SK-N-SH treated with all-trans-retinoic acid at 6 μM for 48 hours (cell line): ENCODE measurements around the gene PSMD12.

Experiments used
- GLIS3 ChIP-seq: fragments of 250-450 bp; sonication (Bioruptor Pico); IDR thresholded peaks from 2 replicates; pipeline ENCODE4 v1.5.0; 2020; ENCODE audit warnings: mild to moderate bottlenecking, moderate library complexity
- RARB ChIP-seq: fragments of 250-450 bp; sonication (Bioruptor Pico); IDR thresholded peaks from 2 replicates; pipeline ENCODE4 v1.8.0; 2021; ENCODE audit warnings: mild to moderate bottlenecking, moderate library complexity
- TF ChIP-seq, protein P1 (sequence below): fragments of 250-450 bp; sonication (Bioruptor Pico); IDR thresholded peaks from 2 replicates; pipeline ENCODE4 v1.8.0; 2020; ENCODE audit warnings: mild to moderate bottlenecking, moderate library complexity, borderline replicate concordance
- TF ChIP-seq, protein P2 (sequence below): fragments of 250-450 bp; sonication (Bioruptor Pico); IDR thresholded peaks from 2 replicates; pipeline ENCODE4 v1.8.0; 2021; ENCODE audit warnings: low read depth, mild to moderate bottlenecking, moderate library complexity, borderline replicate concordance
- TF ChIP-seq, protein P3 (sequence below): fragments of 250-450 bp; sonication (Bioruptor Pico); IDR thresholded peaks from 2 replicates; pipeline ENCODE4 v1.5.0; 2020; ENCODE audit warnings: mild to moderate bottlenecking, moderate library complexity
- TF ChIP-seq, protein P4 (sequence below): fragments of 250-450 bp; sonication (Bioruptor Pico); IDR thresholded peaks from 2 replicates; pipeline ENCODE4 v1.5.1; 2021; ENCODE audit warnings: mild to moderate bottlenecking, moderate library complexity

DNA sequence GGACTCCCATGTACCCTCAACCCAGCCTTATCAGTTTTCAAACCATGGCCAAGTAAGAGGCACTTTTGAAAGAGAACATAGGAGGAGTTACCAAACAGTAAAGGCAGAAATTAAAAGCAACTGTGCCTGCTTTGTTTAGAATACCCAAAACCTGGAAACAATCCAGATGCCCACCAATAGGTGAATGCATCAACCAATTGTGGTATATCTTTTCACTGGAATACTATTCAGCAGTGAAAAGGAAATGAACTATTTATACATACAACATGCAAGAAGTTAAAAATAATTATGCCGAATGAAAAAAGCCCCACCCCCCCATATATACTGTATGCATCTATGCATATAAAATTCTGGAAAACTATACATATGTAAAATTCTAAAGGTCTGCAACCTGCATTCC lies 47.8 kb upstream of the PSMD12 start:
- TF ChIP-seq GLIS3 (no peak), RARB (no peak)
- TF ChIP-seq, protein P1, sequence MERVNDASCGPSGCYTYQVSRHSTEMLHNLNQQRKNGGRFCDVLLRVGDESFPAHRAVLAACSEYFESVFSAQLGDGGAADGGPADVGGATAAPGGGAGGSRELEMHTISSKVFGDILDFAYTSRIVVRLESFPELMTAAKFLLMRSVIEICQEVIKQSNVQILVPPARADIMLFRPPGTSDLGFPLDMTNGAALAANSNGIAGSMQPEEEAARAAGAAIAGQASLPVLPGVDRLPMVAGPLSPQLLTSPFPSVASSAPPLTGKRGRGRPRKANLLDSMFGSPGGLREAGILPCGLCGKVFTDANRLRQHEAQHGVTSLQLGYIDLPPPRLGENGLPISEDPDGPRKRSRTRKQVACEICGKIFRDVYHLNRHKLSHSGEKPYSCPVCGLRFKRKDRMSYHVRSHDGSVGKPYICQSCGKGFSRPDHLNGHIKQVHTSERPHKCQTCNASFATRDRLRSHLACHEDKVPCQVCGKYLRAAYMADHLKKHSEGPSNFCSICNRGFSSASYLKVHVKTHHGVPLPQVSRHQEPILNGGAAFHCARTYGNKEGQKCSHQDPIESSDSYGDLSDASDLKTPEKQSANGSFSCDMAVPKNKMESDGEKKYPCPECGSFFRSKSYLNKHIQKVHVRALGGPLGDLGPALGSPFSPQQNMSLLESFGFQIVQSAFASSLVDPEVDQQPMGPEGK = no peak
- TF ChIP-seq, protein P2, sequence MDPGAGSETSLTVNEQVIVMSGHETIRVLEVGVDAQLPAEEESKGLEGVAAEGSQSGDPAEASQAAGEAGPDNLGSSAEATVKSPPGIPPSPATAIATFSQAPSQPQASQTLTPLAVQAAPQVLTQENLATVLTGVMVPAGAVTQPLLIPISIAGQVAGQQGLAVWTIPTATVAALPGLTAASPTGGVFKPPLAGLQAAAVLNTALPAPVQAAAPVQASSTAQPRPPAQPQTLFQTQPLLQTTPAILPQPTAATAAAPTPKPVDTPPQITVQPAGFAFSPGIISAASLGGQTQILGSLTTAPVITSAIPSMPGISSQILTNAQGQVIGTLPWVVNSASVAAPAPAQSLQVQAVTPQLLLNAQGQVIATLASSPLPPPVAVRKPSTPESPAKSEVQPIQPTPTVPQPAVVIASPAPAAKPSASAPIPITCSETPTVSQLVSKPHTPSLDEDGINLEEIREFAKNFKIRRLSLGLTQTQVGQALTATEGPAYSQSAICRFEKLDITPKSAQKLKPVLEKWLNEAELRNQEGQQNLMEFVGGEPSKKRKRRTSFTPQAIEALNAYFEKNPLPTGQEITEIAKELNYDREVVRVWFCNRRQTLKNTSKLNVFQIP (CRISPR knock-in tag) = no peak
- TF ChIP-seq, protein P3, sequence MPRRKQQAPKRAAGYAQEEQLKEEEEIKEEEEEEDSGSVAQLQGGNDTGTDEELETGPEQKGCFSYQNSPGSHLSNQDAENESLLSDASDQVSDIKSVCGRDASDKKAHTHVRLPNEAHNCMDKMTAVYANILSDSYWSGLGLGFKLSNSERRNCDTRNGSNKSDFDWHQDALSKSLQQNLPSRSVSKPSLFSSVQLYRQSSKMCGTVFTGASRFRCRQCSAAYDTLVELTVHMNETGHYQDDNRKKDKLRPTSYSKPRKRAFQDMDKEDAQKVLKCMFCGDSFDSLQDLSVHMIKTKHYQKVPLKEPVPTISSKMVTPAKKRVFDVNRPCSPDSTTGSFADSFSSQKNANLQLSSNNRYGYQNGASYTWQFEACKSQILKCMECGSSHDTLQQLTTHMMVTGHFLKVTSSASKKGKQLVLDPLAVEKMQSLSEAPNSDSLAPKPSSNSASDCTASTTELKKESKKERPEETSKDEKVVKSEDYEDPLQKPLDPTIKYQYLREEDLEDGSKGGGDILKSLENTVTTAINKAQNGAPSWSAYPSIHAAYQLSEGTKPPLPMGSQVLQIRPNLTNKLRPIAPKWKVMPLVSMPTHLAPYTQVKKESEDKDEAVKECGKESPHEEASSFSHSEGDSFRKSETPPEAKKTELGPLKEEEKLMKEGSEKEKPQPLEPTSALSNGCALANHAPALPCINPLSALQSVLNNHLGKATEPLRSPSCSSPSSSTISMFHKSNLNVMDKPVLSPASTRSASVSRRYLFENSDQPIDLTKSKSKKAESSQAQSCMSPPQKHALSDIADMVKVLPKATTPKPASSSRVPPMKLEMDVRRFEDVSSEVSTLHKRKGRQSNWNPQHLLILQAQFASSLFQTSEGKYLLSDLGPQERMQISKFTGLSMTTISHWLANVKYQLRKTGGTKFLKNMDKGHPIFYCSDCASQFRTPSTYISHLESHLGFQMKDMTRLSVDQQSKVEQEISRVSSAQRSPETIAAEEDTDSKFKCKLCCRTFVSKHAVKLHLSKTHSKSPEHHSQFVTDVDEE (CRISPR knock-in tag) = no peak
- TF ChIP-seq, protein P4, sequence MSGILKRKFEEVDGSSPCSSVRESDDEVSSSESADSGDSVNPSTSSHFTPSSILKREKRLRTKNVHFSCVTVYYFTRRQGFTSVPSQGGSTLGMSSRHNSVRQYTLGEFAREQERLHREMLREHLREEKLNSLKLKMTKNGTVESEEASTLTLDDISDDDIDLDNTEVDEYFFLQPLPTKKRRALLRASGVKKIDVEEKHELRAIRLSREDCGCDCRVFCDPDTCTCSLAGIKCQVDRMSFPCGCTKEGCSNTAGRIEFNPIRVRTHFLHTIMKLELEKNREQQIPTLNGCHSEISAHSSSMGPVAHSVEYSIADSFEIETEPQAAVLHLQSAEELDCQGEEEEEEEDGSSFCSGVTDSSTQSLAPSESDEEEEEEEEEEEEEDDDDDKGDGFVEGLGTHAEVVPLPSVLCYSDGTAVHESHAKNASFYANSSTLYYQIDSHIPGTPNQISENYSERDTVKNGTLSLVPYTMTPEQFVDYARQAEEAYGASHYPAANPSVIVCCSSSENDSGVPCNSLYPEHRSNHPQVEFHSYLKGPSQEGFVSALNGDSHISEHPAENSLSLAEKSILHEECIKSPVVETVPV (CRISPR knock-in tag) = no peak
